SK-N-SH treated with all-trans-retinoic acid at 6 μM for 48 hours (cell line): ENCODE results near the gene FBXO17.
A peak's percentile ranks its signal among the peaks of the same experiment; 100 is the strongest.

Experiments
- ATAC-seq: fragments of 200-7000 bp; cut with Tn5 transposase; 3 replicates; pipeline ENCODE4 v1.9.1; 2020; ENCODE audit warnings: mild to moderate bottlenecking, moderate library complexity
- ARNTL ChIP-seq: fragments of 450-650 bp; formaldehyde crosslinking; IDR thresholded peaks from 2 replicates; pipeline ENCODE4 v1.5.0; 2020; ENCODE audit warnings: low read depth, mild to moderate bottlenecking, moderate library complexity, borderline replicate concordance
- BACH2 ChIP-seq: fragments of 250-450 bp; sonication (Bioruptor Pico); IDR thresholded peaks from 2 replicates; pipeline ENCODE4 v1.9.0; 2021; ENCODE audit warnings: mild to moderate bottlenecking, borderline replicate concordance
- CSRNP3 ChIP-seq: fragments of 250-450 bp; sonication (Bioruptor Pico); IDR thresholded peaks from 2 replicates; pipeline ENCODE4 v1.5.1; 2021; ENCODE audit warnings: mild to moderate bottlenecking, moderate library complexity
- ESRRG ChIP-seq: fragments of 250-450 bp; sonication (Bioruptor Pico); IDR thresholded peaks from 2 replicates; pipeline ENCODE4 v1.6.1; 2021; ENCODE audit warnings: mild to moderate bottlenecking
- ISL1 ChIP-seq: fragments of 250-450 bp; sonication (Bioruptor Pico); IDR thresholded peaks from 2 replicates; pipeline ENCODE4 v2.1.2; 2022; ENCODE audit warnings: mild to moderate bottlenecking, moderate library complexity
- PATZ1 ChIP-seq: fragments of 250-450 bp; sonication (Bioruptor Pico); IDR thresholded peaks from 2 replicates; pipeline ENCODE4 v1.8.0; 2020; ENCODE audit warnings: mild to moderate bottlenecking, moderate library complexity, borderline replicate concordance
- SNAI2 ChIP-seq: fragments of 250-450 bp; sonication (Bioruptor Pico); IDR thresholded peaks from 2 replicates; pipeline ENCODE4 v1.5.0; 2020; ENCODE audit warnings: mild to moderate bottlenecking, moderate library complexity
- TOX ChIP-seq: fragments of 250-450 bp; sonication (Bioruptor Pico); IDR thresholded peaks from 2 replicates; pipeline ENCODE4 v1.8.0; 2021; ENCODE audit warnings: mild to moderate bottlenecking, moderate library complexity, borderline replicate concordance
- TSHZ2 ChIP-seq: fragments of 250-450 bp; sonication (Bioruptor Pico); IDR thresholded peaks from 2 replicates; pipeline ENCODE4 v1.5.0; 2020; ENCODE audit warnings: mild to moderate bottlenecking, moderate library complexity
- ZC3H10 ChIP-seq: fragments of 250-450 bp; sonication (Bioruptor Pico); IDR thresholded peaks from 2 replicates; pipeline ENCODE4 v1.5.1; 2021; ENCODE audit warnings: mild to moderate bottlenecking, moderate library complexity
- ZFP3 ChIP-seq: fragments of 250-450 bp; sonication (Bioruptor Pico); IDR thresholded peaks from 2 replicates; pipeline ENCODE4 v1.5.0; 2020; ENCODE audit warnings: mild to moderate bottlenecking, moderate library complexity
- ZFP30 ChIP-seq: fragments of 450-650 bp; formaldehyde crosslinking; IDR thresholded peaks from 2 replicates; pipeline ENCODE4 v1.5.0; 2022; ENCODE audit warnings: mild to moderate bottlenecking, moderate library complexity
- ZNF565 ChIP-seq: fragments of 450-650 bp; formaldehyde crosslinking; conservative IDR thresholded peaks from 2 replicates; pipeline ENCODE4 v1.5.0; 2020; ENCODE audit warnings: low read depth, mild to moderate bottlenecking, moderate library complexity
- ZNF70 ChIP-seq: fragments of 450-650 bp; formaldehyde crosslinking; IDR thresholded peaks from 2 replicates; pipeline ENCODE4 v1.5.0; 2020; ENCODE audit warnings: mild to moderate bottlenecking, moderate library complexity
- ZNF8 ChIP-seq: fragments of 450-650 bp; formaldehyde crosslinking; IDR thresholded peaks from 2 replicates; pipeline ENCODE4 v1.5.0; 2020; ENCODE audit warnings: mild to moderate bottlenecking, moderate library complexity

FBXO17 gene

GRCh38 chr19:38930776-38931520 lies 44.6 kb downstream of the FBXO17 start, which contains the start of gene MRPS12:
Gene MRPS12 (plus strand): TSS chr19:38930944. CDS start chr19:38931295, 351 bp downstream.
- ATAC-seq, result peak; percentile 99
- TF ChIP-seq ZC3H10 (no peak), ZFP3 (CRISPR knock-in tag) (no peak), BACH2 (no peak), CSRNP3 (CRISPR knock-in tag) (no peak), ESRRG (CRISPR knock-in tag) (no peak), ZFP30 (CRISPR knock-in tag) (no peak), ARNTL (CRISPR knock-in tag) (no peak), ZNF70 (CRISPR knock-in tag) (no peak), ISL1 (CRISPR knock-in tag) (no peak), ZNF8 (no peak), TSHZ2 (CRISPR knock-in tag) (no peak), SNAI2 (CRISPR knock-in tag) (no peak), PATZ1 (CRISPR knock-in tag) (no peak)

GRCh38 chr19:38929929-38930775 lies 45.4 kb downstream of the FBXO17 start, which contains the start of gene SARS2:
Gene SARS2 (minus strand): TSS chr19:38930763. CDS start chr19:38930736, 27 bp downstream.
- ATAC-seq, result peak; percentile 73
- no peak for TF ChIP-seq ZFP3 (CRISPR knock-in tag)
- no peak for TF ChIP-seq ZNF565
- TF ChIP-seq PATZ1 (CRISPR knock-in tag), result no peak
- no peak for TF ChIP-seq TOX (CRISPR knock-in tag)
- TF ChIP-seq ARNTL (CRISPR knock-in tag), result no peak
- TF ChIP-seq TSHZ2 (CRISPR knock-in tag), result 0 out of 2 replicates have a peak, but pooled peaks have one; percentile 29
- TF ChIP-seq BACH2, result no peak
- TF ChIP-seq ZC3H10, result no peak
